K562 (cell line): Measurements from ENCODE around the gene LETM1. TPM values are rescaled to one million over a fixed set of nuclear protein-coding genes. Genes with fewer than 3 reads are reported as not detected.

Source experiments
- BHLHE40 ChIP-seq: IDR thresholded peaks from 2 replicates; pipeline ENCODE4 v1.6.1; 2011; ENCODE audit warnings: low read length, improper control_type of control experiment
- CTCF ChIP-seq, 3 experiments: IDR thresholded peaks in 2 of 3; conservative IDR thresholded peaks in 1 of 3; 2 replicates each; pipeline ENCODE4 v1.5.1; 2011 to 2012; ENCODE audit warnings: low read length in 3 of 3, mild to moderate bottlenecking in 3 of 3, control low read depth in 2 of 3, improper control_type of control experiment in 1 of 3, inconsistent platforms in 1 of 3, low read depth in 1 of 3, mixed read lengths in 1 of 3, moderate library complexity in 1 of 3; ENCODE audit not compliant: insufficient read depth in 2 of 3
- E2F4 ChIP-seq: sonication (generic); formaldehyde crosslinking; IDR thresholded peaks from 2 replicates; pipeline ENCODE4 v1.8.0; 2022; ENCODE audit warnings: mild to moderate bottlenecking, low read depth, missing genetic modification reagents
- EP400 ChIP-seq: fragments of 450-650 bp; IDR thresholded peaks from 2 replicates; pipeline ENCODE4 v1.6.1; 2017; ENCODE audit warnings: antibody characterized with exemption, mild to moderate bottlenecking, moderate library complexity
- FUS ChIP-seq: fragments of 200-400 bp; formaldehyde crosslinking; optimal IDR thresholded peaks from 2 replicates; pipeline ENCODE3; 2017; ENCODE audit warnings: low read depth, low read length
- GABPB1 ChIP-seq: sonication (generic); formaldehyde crosslinking; IDR thresholded peaks from 2 replicates; pipeline ENCODE4 v1.8.0; 2022; ENCODE audit warnings: mild to moderate bottlenecking, missing genetic modification reagents
- KDM5B ChIP-seq: fragments of 200-600 bp; sonication (generic); IDR thresholded peaks from 2 replicates; pipeline ENCODE4 v1.6.1; 2012; ENCODE audit warnings: low read depth, mild to moderate bottlenecking, moderate library complexity, low read length, control low read depth, inconsistent platforms; ENCODE audit not compliant: insufficient replicate concordance
- MAZ ChIP-seq, 2 experiments: fragments of 450-650 bp in 1 of 2; sonication (generic) in 1 of 2; formaldehyde crosslinking; IDR thresholded peaks in 1 of 2; conservative IDR thresholded peaks in 1 of 2; 2 replicates each; pipeline versions ENCODE4 v1.4.0 to v1.5.0; 2020; ENCODE audit warnings: mild to moderate bottlenecking in 1 of 2, missing genetic modification reagents in 1 of 2
- SAFB ChIP-seq: fragments of 200-400 bp; formaldehyde crosslinking; IDR thresholded peaks from 2 replicates; pipeline ENCODE4 v1.6.1; 2017; ENCODE audit warnings: low read depth, low read length, borderline replicate concordance
- U2AF1 ChIP-seq: fragments of 200-400 bp; formaldehyde crosslinking; optimal IDR thresholded peaks from 2 replicates; pipeline ENCODE3; 2017; ENCODE audit warnings: mild to moderate bottlenecking, low read depth, low read length, moderate library complexity
- XRCC4 ChIP-seq: IDR thresholded peaks from one replicate; pipeline ENCODE4 v1.6.1; 2011; ENCODE audit not compliant: insufficient read depth, insufficient read length; ENCODE audit errors: extremely low read depth
- YY1 ChIP-seq, 3 experiments: IDR thresholded peaks; 2 replicates each; pipeline ENCODE4 v1.6.1; 2011; ENCODE audit warnings: low read length in 2 of 3, mild to moderate bottlenecking in 2 of 3, moderate library complexity in 2 of 3, borderline replicate concordance in 1 of 3, control low read depth in 1 of 3, low read depth in 1 of 3; ENCODE audit not compliant: insufficient read depth in 3 of 3, insufficient replicate concordance in 2 of 3, control insufficient read depth in 1 of 3, insufficient read length in 1 of 3; ENCODE audit errors: extremely low read depth in 1 of 3
- ZFX ChIP-seq: sonication (generic); formaldehyde crosslinking; IDR thresholded peaks from 2 replicates; pipeline ENCODE4 v1.8.0; 2022; ENCODE audit warnings: mild to moderate bottlenecking, missing genetic modification reagents, moderate library complexity
- ZNF324 ChIP-seq: fragments of 250-450 bp; sonication (Bioruptor Pico); IDR thresholded peaks from 2 replicates; pipeline ENCODE4 v1.4.0; 2020; ENCODE audit warnings: mild to moderate bottlenecking
- polyA plus RNA-seq, 8 experiments: library from polyadenylated mRNA; depleted of rRNA in 4 of 8; stranded (reverse) in 5 of 8; unstranded in 3 of 8; fragments of >200 nt; fragmentation: Nextera tagmentation in 2 of 8; fragmentation: Illumina TruSeq in 1 of 8; extraction: Ambion mirVana in 2 of 8; extraction: Trizol in 1 of 8; gene quantifications; 2 replicates each; pipeline versions ENCODE4 v1.2.1 to v1.2.3, GENCODE V29; 2011 to 2014; ENCODE audit warnings: inconsistent platforms in 1 of 8, missing spikeins in 1 of 8
- total RNA-seq, 7 experiments: library from RNA; depleted of rRNA in 6 of 7; stranded (reverse); fragments of >200 nt in 6 of 7; fragmentation: Illumina TruSeq in 2 of 7; extraction: Trizol in 2 of 7; gene quantifications; 2 replicates each; pipeline versions ENCODE4 v1.2.1 to v1.2.3, GENCODE V29; 2011 to 2021; ENCODE audit warnings: low replicate concordance in 1 of 7
- TF ChIP-seq, protein P1 (sequence below): sonication (generic); formaldehyde crosslinking; IDR thresholded peaks from 2 replicates; pipeline ENCODE4 v1.8.0; 2022; ENCODE audit warnings: missing genetic modification reagents, mild to moderate bottlenecking, moderate library complexity, borderline replicate concordance

The LETM1 gene
- total and polyA plus RNA-seq, 9 of the 15 experiments (the other 6 are each of a cell fraction or from before 2014, with no cell fraction given) = 3.9 to 109 (median 35.0) TPM

GRCh38 chr4:1763550-1764080 is 92.3 kb downstream of the LETM1 start (continued):
- TF ChIP-seq FUS (no peak), KDM5B (no peak), GABPB1 (0 out of 2 replicates have a peak, but pooled peaks have one; percentile 16), ZNF324 (no peak), E2F4 (CRISPR knock-in tag) (0 out of 2 replicates have a peak, but pooled peaks have one; percentile 38), BHLHE40 (no peak), EP400 (no peak), ZFX (CRISPR knock-in tag) (0 out of 2 replicates have a peak, but pooled peaks have one; percentile 10), YY1 (IDR thresholded peaks at IDR 0.05; ENCODE audit: borderline replicate concordance in 1 of 3, control insufficient read depth in 1 of 3, extremely low read depth in 1 of 3, insufficient read depth in 3 of 3, insufficient read length in 1 of 3, insufficient replicate concordance in 2 of 3, low read depth in 1 of 3, low read length in 2 of 3) (peak in 1 of 3 experiments; percentile 15), CTCF (IDR thresholded peaks at IDR 0.05 in 2 of 3, conservative IDR thresholded peaks at IDR 0.05 in 1 of 3; ENCODE audit: insufficient read depth in 2 of 3, low read depth in 1 of 3, low read length in 3 of 3) (peak; percentile 20 to 59 (median 34); a peak in 4 of 6 replicates), U2AF1 (no peak), MAZ (CRISPR knock-in tag; conservative IDR thresholded peaks at IDR 0.05 in 1 of 2, IDR thresholded peaks at IDR 0.05 in 1 of 2) (0 out of 4 replicates have a peak, but pooled peaks of 1 of the 2 experiments have one; percentile 34), XRCC4 (no peak), SAFB (no peak)
- TF ChIP-seq, protein P1, sequence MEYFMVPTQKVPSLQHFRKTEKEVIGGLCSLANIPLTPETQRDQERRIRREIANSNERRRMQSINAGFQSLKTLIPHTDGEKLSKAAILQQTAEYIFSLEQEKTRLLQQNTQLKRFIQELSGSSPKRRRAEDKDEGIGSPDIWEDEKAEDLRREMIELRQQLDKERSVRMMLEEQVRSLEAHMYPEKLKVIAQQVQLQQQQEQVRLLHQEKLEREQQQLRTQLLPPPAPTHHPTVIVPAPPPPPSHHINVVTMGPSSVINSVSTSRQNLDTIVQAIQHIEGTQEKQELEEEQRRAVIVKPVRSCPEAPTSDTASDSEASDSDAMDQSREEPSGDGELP = 0 out of 2 replicates have a peak, but pooled peaks have one; percentile 22
